A549 (cell line): ENCODE data around the gene IGF2R. TPM values are rescaled to one million over a fixed set of nuclear protein-coding genes. Genes with fewer than 3 reads are reported as not detected.
A peak's percentile ranks its signal among the peaks of the same experiment; 100 is the strongest.

Experiments used
- ATAC-seq, 2 experiments: fragments of 200-7000 bp in 1 of 2; fragments of >200 bp in 1 of 2; cut with Nextera tagmentation in 1 of 2; cut with Tn5 transposase in 1 of 2; 3 replicates each; pipeline versions ENCODE4 v1.8.0 to v1.9.1; 2018 to 2020; ENCODE audit warnings: mild to moderate bottlenecking in 1 of 2, moderate library complexity in 1 of 2
- CTCF ChIA-PET: fragments of 300-600 bp; sonication (Branson Sonifier 250); formaldehyde crosslinking; extraction: SDS; loops from one replicate; lab custom pipeline; 2021; ENCODE audit warnings: antibody characterized with exemption, inconsistent platforms; lab: Yijun Ruan, JAX
- POLR2A ChIA-PET: fragments of 350-600 bp; formaldehyde crosslinking; extraction: SDS; loops from one replicate; lab custom pipeline; 2021; ENCODE audit warnings: antibody characterized with exemption, inconsistent platforms; lab: Yijun Ruan, JAX
- DNase-seq, 2 experiments: peaks; one replicate each; pipeline versions ENCODE4 v3.0.0 to v3.0.0-alpha.2; 2011 to 2016; ENCODE audit warnings: low read depth in 1 of 2, low spot score in 1 of 2
- FAIRE-seq: peaks from 2 replicates; lab custom pipeline; 2011; peaks lifted over from hg19 to GRCh38; lab: Jason Lieb, UNC
- H3K27ac ChIP-seq, 2 experiments: fragments of >200 bp; sonication (Bioruptor Twin); formaldehyde crosslinking; 3 replicates each; pipeline ENCODE4 v1.5.1; 2016 to 2017
- H3K4me1 ChIP-seq: fragments of >200 bp; sonication (Bioruptor Twin); formaldehyde crosslinking; 3 replicates; pipeline ENCODE4 v1.6.1; 2016
- H3K4me2 ChIP-seq: fragments of >200 bp; sonication (Bioruptor Twin); formaldehyde crosslinking; 3 replicates; pipeline ENCODE4 v1.6.1; 2016
- H3K4me3 ChIP-seq: fragments of >200 bp; sonication (Bioruptor Twin); formaldehyde crosslinking; 3 replicates; pipeline ENCODE4 v1.5.1; 2016
- H3K9me3 ChIP-seq: fragments of >200 bp; sonication (Bioruptor Twin); formaldehyde crosslinking; 3 replicates; pipeline ENCODE4 v1.6.1; 2016
- CEBPB ChIP-seq, 2 experiments: fragments of >200 bp in 1 of 2; sonication (Bioruptor Twin) in 1 of 2; formaldehyde crosslinking in 1 of 2; IDR thresholded peaks; 2 replicates each; pipeline ENCODE4 v1.6.1; 2012 to 2016
- CHD4 ChIP-seq: fragments of 200-600 bp; sonication (generic); IDR thresholded peaks from 2 replicates; pipeline ENCODE4 v1.6.1; 2016; ENCODE audit warnings: antibody characterized with exemption, mild to moderate bottlenecking, borderline replicate concordance
- EHMT2 ChIP-seq: fragments of 200-600 bp; sonication (generic); IDR thresholded peaks from 2 replicates; pipeline ENCODE4 v1.6.1; 2016; ENCODE audit warnings: antibody characterized with exemption, low read depth, mild to moderate bottlenecking, moderate library complexity
- FOSL2 ChIP-seq, 2 experiments: fragments of 450-650 bp in 1 of 2; fragments of >200 bp in 1 of 2; sonication (Bioruptor Twin) in 1 of 2; formaldehyde crosslinking; IDR thresholded peaks; 2 replicates each; pipeline versions ENCODE4 v1.5.0 to v1.6.1; 2016 to 2020; ENCODE audit warnings: mild to moderate bottlenecking in 1 of 2, moderate library complexity in 1 of 2
- HES2 ChIP-seq: fragments of >200 bp; sonication (Bioruptor Twin); formaldehyde crosslinking; IDR thresholded peaks from 2 replicates; pipeline ENCODE4 v1.6.1; 2016
- HMGXB4 ChIP-seq: fragments of 250-450 bp; sonication (Bioruptor Pico); IDR thresholded peaks from 2 replicates; pipeline ENCODE4 v1.5.0; 2021; ENCODE audit warnings: mild to moderate bottlenecking, moderate library complexity, borderline replicate concordance
- JUN ChIP-seq, 2 experiments: fragments of >200 bp; sonication (Bioruptor Twin); formaldehyde crosslinking; IDR thresholded peaks; 2 replicates in 1 of 2; 3 replicates in 1 of 2; pipeline ENCODE4 v1.6.1; 2016 to 2017
- KDM1A ChIP-seq: fragments of 200-600 bp; sonication (generic); IDR thresholded peaks from 2 replicates; pipeline ENCODE4 v1.6.1; 2016; ENCODE audit warnings: low read depth, mild to moderate bottlenecking
- MAFK ChIP-seq: fragments of 450-650 bp; IDR thresholded peaks from 2 replicates; pipeline ENCODE4 v1.6.1; 2014; ENCODE audit not compliant: partially characterized antibody
- MAX ChIP-seq: IDR thresholded peaks from 2 replicates; pipeline ENCODE4 v1.6.1; 2012
- MAZ ChIP-seq: fragments of 150-350 bp; IDR thresholded peaks from 2 replicates; pipeline ENCODE4 v1.6.1; 2014; ENCODE audit warnings: antibody characterized with exemption, low read depth, low read length, borderline replicate concordance
- NR3C1 ChIP-seq: fragments of >200 bp; sonication (Bioruptor Twin); formaldehyde crosslinking; IDR thresholded peaks from 3 replicates; pipeline ENCODE4 v1.6.1; 2017
- PHF8 ChIP-seq: fragments of 200-600 bp; sonication (generic); IDR thresholded peaks from 2 replicates; pipeline ENCODE4 v1.6.1; 2016; ENCODE audit warnings: low read depth, mild to moderate bottlenecking, antibody characterized with exemption, moderate library complexity, borderline replicate concordance
- SREBF2 ChIP-seq: fragments of 450-650 bp; IDR thresholded peaks from 2 replicates; pipeline ENCODE4 v1.6.1; 2014; ENCODE audit warnings: mild to moderate bottlenecking, moderate library complexity
- USF2 ChIP-seq: fragments of 450-650 bp; IDR thresholded peaks from 2 replicates; pipeline ENCODE4 v1.6.1; 2014; ENCODE audit warnings: antibody characterized with exemption
- WGBS: methylation state at CpG from one replicate; pipeline ENCODE4 v1.1.6; 2017; ENCODE audit errors: missing lambda C conversion rate; 5-methylcytosine and 5-hydroxymethylcytosine counted together
- polyA plus RNA-seq, 4 experiments: library from polyadenylated mRNA; depleted of rRNA in 3 of 4; stranded (reverse); fragments of >200 nt; fragmentation: RNase III in 1 of 4; extraction: RNeasy Plus Mini Kit Qiagen cat#74134 plus additional on column Dnase treatment in 1 of 4; gene quantifications; 2 replicates in 3 of 4; 3 replicates in 1 of 4; pipeline ENCODE4 v1.2.3, GENCODE V29; 2011 to 2017

The IGF2R gene
- polyA plus RNA-seq, 2 of the 4 experiments (the other 2 are of a cell fraction): 17.6 to 24.9 TPM

- no peak for FAIRE-seq
- Histone ChIP-seq H3K9me3 (0 out of 3 replicates have a peak, but pooled peaks cover 4% of the 10 kb centered on the region), H3K4me1 (0 out of 3 replicates have a peak, but pooled peaks cover 5% of the 10 kb centered on the region), H3K4me2 (no peak overlapping the region), H3K27ac (no peak overlapping the region), H3K4me3 (no peak overlapping the region)
- WGBS: 45% methylated on average over 5 of the region's 5 CpGs
- TF ChIP-seq CEBPB (IDR thresholded peaks at IDR 0.05): no peak
- peak; percentile 24 for TF ChIP-seq MAFK
- ATAC-seq: no peak
- POLR2A ChIA-PET: no interaction called here
- CTCF ChIA-PET: interaction anchor here (0.6 kb wide), 1 partner anchor 1590 kb away, joined by 3 read pairs; no protein-coding TSS in a partner anchor
- no peak for DNase-seq
These were observed 42.2 kb upstream of the IGF2R start for GRCh38 chr6:159926542-159927203.

GRCh38 chr6:159929819-159930218 is 39.1 kb upstream of the IGF2R start:
- ATAC-seq (no peak), FAIRE-seq (no peak), DNase-seq (no peak)
- ChIA-PET CTCF (interaction anchor here (1.0 kb wide), 1 partner anchor 590 kb away, joined by 3 read pairs; no protein-coding TSS in a partner anchor), POLR2A (no interaction called here)
- Histone ChIP-seq H3K4me2 (0 out of 3 replicates have a peak overlapping the region, but pooled peaks have one; percentile 21), H3K4me1 (0 out of 3 replicates have a peak, but pooled peaks cover 8% of the 10 kb centered on the region), H3K4me3 (no peak overlapping the region), H3K9me3 (no peaks in the 10 kb centered on the region), H3K27ac (peak overlapping the region in 1 of 2 experiments; percentile 33; a peak in 1 of 6 replicates)
- TF ChIP-seq MAX (0 out of 2 replicates have a peak, but pooled peaks have one; percentile 34), CHD4 (no peak)
- WGBS: 33% methylated on average over 8 of the region's 8 CpGs

GRCh38 chr6:159931112-159931511 is 37.8 kb upstream of the IGF2R start:
- Histone ChIP-seq H3K4me1 (0 out of 3 replicates have a peak, but pooled peaks cover 11% of the 10 kb centered on the region), H3K9me3 (0 out of 3 replicates have a peak, but pooled peaks cover 3% of the 10 kb centered on the region), H3K27ac (no peak overlapping the region), H3K4me2 (no peak overlapping the region), H3K4me3 (no peak overlapping the region)
- CTCF ChIA-PET: no interaction called here
- FAIRE-seq (no peak), ATAC-seq (no peak), DNase-seq (no peak)
- 67% methylated on average over 3 of the region's 3 CpGs for WGBS
- POLR2A ChIA-PET: no interaction called here
- TF ChIP-seq PHF8 (no peak), EHMT2 (no peak), USF2 (no peak), HES2 (no peak), JUN (IDR thresholded peaks at IDR 0.05) (no peak), KDM1A (no peak), SREBF2 (no peak), FOSL2 (IDR thresholded peaks at IDR 0.05) (no peak), FOSL2 (CRISPR knock-in tag; IDR thresholded peaks at IDR 0.05) (no peak), HMGXB4 (CRISPR knock-in tag) (no peak), MAFK (no peak), NR3C1 (no peak), MAZ (no peak)
- TF ChIP-seq, all 56 proteins: peak for 0
